ENCODE results near the gene OR7E24. TPM values are rescaled to one million over a fixed set of nuclear protein-coding genes. Genes with fewer than 3 reads are reported as not detected.
"Not testable (repeated sequence)": the region's sequence is repeated elsewhere in the genome, so short reads cannot be mapped to it uniquely, and the experiment has no call there.

The OR7E24 gene
- total RNA-seq, result 1 to 10 TPM in 1 of 2 donors, under 1 TPM in 1; 0.62 to 1.5 TPM
- 2.3 TPM for polyA plus RNA-seq (ENCODE audit: insufficient read depth, low read depth, low replicate concordance)
- long read RNA-seq, donor 1, result 0 reads
- long read RNA-seq, donor 2, result 0 reads

DNA sequence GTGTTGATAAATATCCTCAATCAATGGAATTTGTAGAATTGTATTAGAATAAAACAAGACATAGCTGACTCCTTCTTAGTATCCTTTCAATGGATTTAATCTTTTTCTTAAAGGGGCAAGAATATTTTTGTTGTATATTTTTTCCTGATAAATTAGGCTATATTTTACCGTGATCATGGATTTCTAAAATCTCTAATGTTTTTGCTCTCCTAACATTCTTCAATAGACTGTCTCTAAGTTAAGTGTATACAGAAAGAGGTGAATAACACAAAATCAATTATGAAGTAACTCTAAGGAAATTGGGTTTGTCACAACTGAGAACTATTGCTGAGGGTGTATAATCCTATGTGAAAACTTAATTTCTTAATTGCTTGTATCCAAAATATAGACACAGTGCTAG, at the start of gene OR7E24:
OR7E24 (plus strand) TSS at position 301 of the 400 bp plus-strand sequence. CDS start 114 bp downstream, outside the sequence.
- no peak for DNase-seq
- intact Hi-C loops (cut with DNase I; ENCODE audit: low total_unique reads), result no loop called here
- no peaks in the 10 kb centered on the region for H3K4me1 ChIP-seq
- no peaks in the 10 kb centered on the region for H3K9me3 ChIP-seq
- no peaks in the 10 kb centered on the region for H3K36me3 ChIP-seq (ENCODE audit: low read depth, missing control alignments)
- H3K4me3 ChIP-seq, result no peak within 1 kb of the TSS
- TF ChIP-seq POLR2A (IDR thresholded peaks at IDR 0.05), result no peak
- TF ChIP-seq, protein P1, sequence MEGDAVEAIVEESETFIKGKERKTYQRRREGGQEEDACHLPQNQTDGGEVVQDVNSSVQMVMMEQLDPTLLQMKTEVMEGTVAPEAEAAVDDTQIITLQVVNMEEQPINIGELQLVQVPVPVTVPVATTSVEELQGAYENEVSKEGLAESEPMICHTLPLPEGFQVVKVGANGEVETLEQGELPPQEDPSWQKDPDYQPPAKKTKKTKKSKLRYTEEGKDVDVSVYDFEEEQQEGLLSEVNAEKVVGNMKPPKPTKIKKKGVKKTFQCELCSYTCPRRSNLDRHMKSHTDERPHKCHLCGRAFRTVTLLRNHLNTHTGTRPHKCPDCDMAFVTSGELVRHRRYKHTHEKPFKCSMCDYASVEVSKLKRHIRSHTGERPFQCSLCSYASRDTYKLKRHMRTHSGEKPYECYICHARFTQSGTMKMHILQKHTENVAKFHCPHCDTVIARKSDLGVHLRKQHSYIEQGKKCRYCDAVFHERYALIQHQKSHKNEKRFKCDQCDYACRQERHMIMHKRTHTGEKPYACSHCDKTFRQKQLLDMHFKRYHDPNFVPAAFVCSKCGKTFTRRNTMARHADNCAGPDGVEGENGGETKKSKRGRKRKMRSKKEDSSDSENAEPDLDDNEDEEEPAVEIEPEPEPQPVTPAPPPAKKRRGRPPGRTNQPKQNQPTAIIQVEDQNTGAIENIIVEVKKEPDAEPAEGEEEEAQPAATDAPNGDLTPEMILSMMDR (IDR thresholded peaks at IDR 0.05), result no peak
- 73 to 85% methylated on average over 1 of the region's 1 CpG for WGBS, 2 donors
- H3K27ac ChIP-seq, result no peak within 1 kb of the TSS
- no peaks in the 10 kb centered on the region for H3K27me3 ChIP-seq

DNA sequence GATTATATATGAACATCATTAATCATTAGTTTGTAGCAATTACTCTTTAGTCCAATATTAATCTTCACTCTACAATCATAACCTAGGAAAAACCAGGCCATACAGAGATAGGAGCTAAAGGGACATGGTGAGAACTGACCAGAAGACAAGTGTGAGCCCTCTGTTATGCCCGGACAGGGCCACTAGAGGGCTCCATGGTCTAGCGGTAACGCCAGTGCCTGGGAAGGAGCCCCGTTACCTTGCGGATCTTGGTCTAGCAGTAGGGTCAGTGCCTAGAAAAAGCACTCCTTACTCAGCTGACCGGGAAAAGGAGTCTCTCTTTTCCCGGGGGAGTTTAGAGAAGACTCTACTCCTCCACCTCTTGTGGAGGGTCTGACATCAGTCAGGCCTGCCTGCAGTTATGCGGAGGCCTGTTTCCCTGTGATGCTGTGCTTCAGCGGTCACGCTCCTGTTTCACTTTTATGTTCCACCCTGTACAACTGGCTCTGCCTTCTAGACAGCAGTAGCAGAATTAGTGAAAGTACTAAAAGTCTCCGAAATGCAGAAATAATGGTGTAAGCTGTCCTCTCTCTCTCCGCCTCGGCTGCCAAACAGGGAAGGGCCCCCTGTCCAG, 45.1 kb upstream of the OR7E24 start:
- WGBS, 2 donors, result 15 to 23% methylated on average over 13 of the region's 13 CpGs

DNA sequence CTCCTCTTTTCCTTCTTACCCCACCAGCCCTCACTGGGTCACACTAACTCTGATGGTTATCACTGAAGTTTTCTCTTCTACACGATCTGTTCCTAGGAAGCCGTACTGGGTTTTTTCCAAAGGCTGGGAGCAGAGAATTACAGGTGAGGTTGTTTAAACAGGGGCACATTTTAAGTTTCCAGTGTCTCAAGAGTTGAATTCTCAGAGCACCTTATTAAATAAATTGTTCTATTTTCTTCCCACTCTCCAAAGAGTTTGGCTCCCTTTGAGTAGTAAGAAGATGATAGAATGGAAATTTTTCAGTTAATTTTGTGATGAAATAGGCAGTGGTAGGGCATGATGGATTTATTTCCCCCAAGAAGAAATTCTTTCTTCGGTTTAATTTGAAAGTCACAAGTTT, 31.2 kb upstream of the OR7E24 start, which contains the start of gene OR7D4:
OR7D4 (minus strand) TSS at position 101 of the 400 bp plus-strand sequence. CDS start 4,752 bp downstream, outside the sequence.
- Histone ChIP-seq H3K9me3 (no peaks in the 10 kb centered on the region), H3K27me3 (no peaks in the 10 kb centered on the region), H3K36me3 (ENCODE audit: low read depth, missing control alignments) (no peaks in the 10 kb centered on the region), H3K4me3 (no peak within 1 kb of the TSS), H3K27ac (no peak within 1 kb of the TSS), H3K4me1 (no peaks in the 10 kb centered on the region)
- intact Hi-C loops (cut with DNase I; ENCODE audit: low total_unique reads), result no loop called here
- TF ChIP-seq, protein P1 (IDR thresholded peaks at IDR 0.05), result no peak
- TF ChIP-seq POLR2A (IDR thresholded peaks at IDR 0.05), result no peak
- DNase-seq, result no peak
- 74 to 81% methylated on average over 3 of the region's 3 CpGs for WGBS, 2 donors

More for the DNA sequence above, 45.1 kb upstream of the OR7E24 start:
- Histone ChIP-seq H3K27ac (no peak overlapping the region), H3K27me3 (no peaks in the 10 kb centered on the region), H3K4me1 (no peaks in the 10 kb centered on the region), H3K9me3 (no peaks in the 10 kb centered on the region), H3K4me3 (peak overlapping the region in 1 of 2 donors; percentile 38), H3K36me3 (ENCODE audit: low read depth, missing control alignments) (no peaks in the 10 kb centered on the region)
- peak; percentile 87 for DNase-seq
- intact Hi-C loops (cut with DNase I; ENCODE audit: low total_unique reads), result no loop called here
- TF ChIP-seq, protein P1 (IDR thresholded peaks at IDR 0.05), result peak in 2 of 3 experiments; percentile 65 to 86
- TF ChIP-seq POLR2A (IDR thresholded peaks at IDR 0.05), result no peak

DNA sequence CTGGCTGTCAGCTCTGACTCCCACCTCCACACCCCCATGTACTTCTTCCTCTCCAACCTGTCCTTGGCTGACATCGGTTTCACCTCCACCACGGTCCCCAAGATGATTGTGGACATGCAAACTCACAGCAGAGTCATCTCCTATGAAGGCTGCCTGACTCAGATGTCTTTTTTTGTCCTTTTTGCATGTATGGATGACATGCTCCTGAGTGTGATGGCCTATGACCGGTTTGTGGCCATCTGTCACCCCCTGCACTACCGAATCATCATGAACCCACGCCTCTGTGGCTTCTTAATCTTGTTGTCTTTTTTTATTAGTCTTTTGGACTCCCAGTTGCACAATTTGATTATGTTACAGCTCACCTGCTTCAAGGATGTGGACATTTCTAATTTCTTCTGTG, 506 bp downstream of the OR7E24 start:
- TF ChIP-seq POLR2A (IDR thresholded peaks at IDR 0.05), result no peak
- TF ChIP-seq, protein P1 (IDR thresholded peaks at IDR 0.05), result no peak
- intact Hi-C loops (cut with DNase I; ENCODE audit: low total_unique reads), result no loop called here
- no peaks in the 10 kb centered on the region for H3K36me3 ChIP-seq (ENCODE audit: low read depth, missing control alignments)
- 72 to 85% methylated on average over 5 of the region's 5 CpGs for WGBS, 2 donors
- H3K27me3 ChIP-seq, result no peaks in the 10 kb centered on the region
- H3K27ac ChIP-seq, result no peak overlapping the region
- DNase-seq, result no peak
- no peaks in the 10 kb centered on the region for H3K9me3 ChIP-seq
- H3K4me1 ChIP-seq, result no peaks in the 10 kb centered on the region
- H3K4me3 ChIP-seq, result no peak overlapping the region

DNA sequence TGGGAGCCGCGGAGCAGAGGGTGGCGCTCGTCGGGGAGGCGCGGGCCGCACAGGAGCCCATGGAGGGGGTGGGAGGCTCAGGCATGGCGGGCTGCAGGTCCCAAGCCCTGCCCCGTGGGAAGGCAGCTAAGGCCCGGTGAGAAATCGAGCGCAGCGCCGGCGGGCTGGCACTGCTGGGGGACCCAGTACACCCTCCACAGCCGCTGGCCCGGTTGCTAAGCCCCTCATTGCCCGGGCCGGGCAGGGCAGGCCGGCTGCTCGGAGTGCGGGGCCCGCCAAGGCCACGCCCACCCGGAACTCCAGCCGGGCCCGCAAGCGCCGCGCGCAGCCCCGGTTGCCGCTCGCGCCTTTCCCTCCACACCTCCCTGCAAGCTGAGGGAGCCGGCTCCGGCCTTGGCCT, 32.8 kb downstream of the OR7E24 start:
- H3K9me3 ChIP-seq; H3K4me1 ChIP-seq; H3K27ac ChIP-seq; H3K27me3 ChIP-seq; intact Hi-C loops (cut with DNase I; ENCODE audit: low total_unique reads); H3K36me3 ChIP-seq (ENCODE audit: low read depth, missing control alignments): not testable (repeated sequence)
- 12% methylated on average over 30 of the region's 38 CpGs; no CpG with 5 or more reads in 1 of the 2 donors for WGBS, 2 donors
- H3K4me3 ChIP-seq, result peak overlapping the region; percentile 31 to 50
- peak; percentile 37 for DNase-seq
